GM18867 (cell line): Measurements from ENCODE around the gene SECTM1.
"Not testable (repeated sequence)": the region's sequence is repeated elsewhere in the genome, so short reads cannot be mapped to it uniquely, and the experiment has no call there.

Experiments used
- ATAC-seq: cut with Tn5 transposase; IDR thresholded peaks from one replicate; pipeline ENCODE4 v1.9.1; 2021; ENCODE audit warnings: mild to moderate bottlenecking, moderate library complexity; ENCODE audit not compliant: unreplicated experiment

SECTM1 gene

DNA sequence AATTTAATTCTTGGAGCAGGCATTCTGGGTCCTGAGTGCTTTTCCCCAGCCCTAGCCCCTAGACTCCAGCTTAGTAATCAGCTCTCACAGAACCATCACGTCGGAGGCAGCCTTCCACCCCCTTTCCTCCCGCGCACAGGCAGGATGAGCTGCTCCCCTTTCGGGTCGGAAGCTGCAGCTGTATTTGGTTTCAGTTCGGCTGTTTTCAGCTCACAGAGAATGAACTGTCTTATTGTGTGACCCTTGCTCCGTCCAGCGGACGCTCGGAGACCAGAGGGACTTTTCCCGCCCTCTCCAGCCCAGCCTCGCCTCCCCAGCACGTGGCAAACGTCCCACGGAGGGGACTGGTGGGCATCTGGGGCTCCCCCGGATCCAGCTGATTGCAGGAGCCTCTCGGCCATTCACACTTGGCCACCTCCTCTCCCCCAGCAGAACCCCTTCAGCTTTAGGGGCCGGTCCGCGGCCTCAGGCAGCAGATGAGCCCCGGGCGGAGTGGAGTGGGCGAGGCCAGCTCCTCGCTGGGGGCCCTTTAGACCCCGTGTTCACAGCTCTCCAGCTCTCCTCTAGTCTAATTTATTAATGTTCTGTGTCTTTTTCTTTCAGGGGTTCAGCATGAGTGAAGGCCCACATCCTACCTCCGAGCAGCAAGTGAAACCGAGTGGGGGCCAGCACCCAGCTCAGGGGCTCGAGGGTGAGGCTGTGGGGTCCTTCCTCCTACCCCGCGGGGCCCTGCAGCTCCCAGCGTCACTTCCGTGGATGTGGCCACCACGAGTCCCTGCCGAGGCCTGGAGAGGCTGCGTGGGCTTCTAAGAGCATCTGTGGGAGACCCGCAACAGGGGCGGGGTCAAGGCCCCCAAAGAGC is 37.1 kb upstream of the SECTM1 start:
- peak; percentile 65 for ATAC-seq

DNA sequence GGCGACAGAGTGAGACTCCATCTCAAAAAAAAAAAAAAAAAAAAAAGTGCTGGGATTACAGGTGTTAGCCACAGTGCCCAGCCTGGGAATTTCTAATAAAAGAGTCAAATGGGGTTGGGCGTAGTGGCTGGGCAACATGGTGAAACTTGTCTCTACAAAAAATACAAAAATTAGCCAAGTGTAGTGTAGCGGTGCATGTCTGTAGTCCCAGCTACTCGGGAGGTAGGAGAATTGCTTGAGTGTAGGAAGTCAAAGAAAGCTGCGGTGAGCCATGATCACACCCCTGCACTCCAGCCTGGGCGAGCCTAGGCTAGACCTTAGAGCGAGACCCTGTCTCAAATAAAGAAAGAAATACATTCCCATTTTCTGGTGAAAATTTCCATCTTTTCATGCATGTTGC is 35.6 kb upstream of the SECTM1 start:
- ATAC-seq = no peak

DNA sequence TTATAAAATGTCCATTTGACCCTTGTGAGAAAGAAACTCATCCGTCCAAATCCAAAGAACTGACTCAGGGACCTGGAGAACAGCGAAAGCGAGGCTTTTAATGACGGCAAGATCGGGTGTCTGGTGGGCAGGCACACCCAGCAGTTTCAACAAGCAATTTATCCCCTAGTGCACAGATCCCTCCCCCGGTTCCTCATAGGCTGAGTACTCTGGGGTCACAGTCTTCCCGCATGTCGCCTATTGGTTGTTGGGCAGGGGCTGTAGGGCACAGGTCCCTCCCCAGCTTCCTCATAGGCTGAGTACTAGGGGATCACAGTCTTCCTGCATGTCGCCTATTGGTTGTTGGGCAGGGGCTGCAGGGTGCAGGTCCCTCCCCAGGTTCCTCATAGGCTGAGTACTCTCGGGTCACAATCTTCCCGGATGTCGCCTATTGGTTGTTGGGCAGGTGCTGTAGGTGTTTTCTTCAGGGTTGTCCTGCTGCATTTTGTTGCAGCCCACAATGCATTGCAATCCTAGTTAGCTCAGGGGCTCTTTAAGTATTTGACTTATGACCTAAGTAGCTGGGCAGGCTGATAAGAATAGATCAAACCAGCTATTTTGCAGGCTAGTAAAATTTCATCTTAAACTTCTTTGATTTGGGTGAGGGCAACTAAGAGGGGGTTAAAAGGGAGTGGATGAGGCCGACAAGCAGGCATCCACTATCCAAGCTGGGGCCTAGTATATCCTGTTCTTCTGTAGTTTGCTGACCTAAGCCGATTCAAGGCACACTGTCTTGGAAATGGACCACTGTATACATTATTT is 34.4 kb upstream of the SECTM1 start:
- no peak for ATAC-seq

DNA sequence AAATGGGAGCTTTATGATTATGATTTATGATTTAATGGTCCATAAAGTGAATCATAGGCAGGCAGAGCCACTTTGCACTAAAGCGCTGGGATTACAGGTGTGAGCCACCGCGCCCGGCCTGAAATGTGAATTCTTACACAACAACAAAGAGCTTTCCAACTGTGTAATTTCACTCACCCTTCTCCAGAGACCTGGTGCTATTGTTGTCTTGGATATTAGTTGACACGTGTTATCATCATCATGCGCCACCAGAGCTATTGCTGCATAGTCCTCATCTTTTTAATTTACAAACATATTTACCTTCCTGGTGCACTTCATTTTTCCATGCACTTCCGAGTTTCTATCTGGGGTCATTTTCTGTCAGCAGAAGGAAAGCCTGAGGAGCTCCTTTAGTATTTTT is 33.2 kb upstream of the SECTM1 start:
- ATAC-seq = no peak

DNA sequence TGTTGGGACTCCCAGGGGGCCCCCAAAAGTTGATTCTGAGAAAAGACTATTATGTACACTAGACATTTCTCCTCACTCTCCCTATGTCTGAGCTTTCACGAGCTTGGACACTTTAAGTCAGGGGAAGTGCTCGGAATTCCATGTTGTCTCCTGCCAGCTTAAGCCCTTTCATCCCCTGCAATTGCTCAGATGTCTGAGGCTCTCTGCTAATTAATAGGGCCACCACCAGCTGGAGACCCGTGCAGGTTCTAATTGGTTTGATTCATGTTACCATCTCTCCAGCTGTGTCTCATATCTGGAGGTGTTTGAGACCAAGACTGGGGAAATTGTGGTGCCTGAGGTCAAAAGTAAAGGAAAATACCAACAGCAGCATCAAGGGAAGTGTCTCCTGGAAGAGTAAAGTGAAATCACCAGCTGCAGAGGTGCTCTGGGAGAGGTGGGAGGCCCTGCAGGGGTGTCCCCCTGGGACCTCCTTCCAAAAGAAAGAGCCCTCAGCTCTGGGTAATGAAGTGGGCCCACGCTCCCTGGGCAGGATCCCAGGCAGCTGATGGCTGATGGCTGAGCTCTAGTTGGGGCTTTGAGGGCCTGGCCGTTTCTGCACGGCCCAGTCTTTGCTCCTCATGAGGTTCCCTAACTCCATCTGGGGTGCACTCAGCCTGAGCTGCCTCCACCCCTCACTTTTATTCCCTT is 32.2 kb upstream of the SECTM1 start:
- no peak for ATAC-seq

DNA sequence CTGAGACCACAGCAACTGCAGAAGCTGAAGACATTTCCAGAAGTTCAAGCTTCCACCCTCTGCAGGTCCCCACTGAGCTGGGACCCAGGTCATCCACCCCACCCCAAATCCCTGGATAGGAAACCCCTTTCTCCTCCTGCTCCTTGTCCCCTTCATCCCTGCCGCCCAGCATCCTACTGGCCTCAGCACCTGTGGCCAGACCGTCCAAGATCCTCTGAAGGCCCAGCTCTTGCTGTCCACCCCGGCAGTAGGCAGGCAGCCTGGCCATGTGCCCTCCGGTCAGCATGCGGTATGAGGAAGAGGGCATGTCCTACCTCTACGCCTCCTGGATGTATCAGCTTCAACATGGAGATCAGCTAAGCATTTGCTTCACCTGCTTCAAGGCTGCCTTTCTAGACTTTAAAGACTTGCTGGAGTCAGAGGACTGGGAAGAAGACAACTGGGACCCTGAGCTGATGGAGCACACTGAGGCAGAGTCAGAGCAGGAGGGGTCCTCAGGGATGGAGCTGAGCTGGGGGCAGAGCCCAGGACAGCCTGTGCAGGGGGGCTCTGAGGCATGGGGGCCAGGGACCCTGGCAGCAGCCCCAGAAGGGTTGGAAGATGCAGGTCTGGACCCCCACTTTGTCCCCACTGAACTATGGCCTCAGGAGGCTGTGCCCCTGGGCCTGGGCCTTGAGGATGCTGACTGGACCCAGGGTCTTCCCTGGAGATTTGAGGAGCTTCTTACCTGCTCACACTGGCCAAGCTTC is 28.5 kb upstream of the SECTM1 start:
- ATAC-seq = no peak

DNA sequence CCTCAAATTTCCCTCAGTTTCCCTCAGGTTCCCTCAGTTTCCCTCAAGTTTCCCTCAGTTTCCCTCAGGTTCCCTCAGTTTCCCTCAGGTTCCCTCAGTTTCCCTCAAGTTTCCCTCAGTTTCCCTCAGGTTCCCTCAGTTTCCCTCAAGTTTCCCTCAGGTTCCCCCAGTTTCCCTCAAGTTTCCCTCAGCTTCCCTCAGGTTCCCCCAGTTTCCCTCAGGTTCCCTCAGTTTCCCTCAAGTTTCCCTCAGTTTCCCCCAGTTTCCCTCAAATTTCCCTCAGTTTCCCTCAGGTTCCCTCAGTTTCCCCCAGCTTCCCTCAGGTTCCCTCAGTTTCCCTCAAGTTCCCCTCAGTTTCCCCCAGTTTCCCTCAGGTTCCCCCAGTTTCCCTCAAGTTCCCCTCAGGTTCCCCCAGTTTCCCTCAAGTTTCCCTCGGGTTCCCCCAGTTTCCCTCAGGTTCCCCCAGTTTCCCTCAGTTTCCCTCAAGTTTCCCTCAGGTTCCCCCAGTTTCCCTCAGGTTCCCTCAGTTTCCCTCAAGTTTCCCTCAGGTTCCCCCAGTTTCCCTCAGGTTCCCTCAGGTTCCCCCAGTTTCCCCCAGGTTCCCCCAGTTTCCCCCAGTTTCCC is 26.0 kb upstream of the SECTM1 start:
- not testable (repeated sequence) for ATAC-seq

DNA sequence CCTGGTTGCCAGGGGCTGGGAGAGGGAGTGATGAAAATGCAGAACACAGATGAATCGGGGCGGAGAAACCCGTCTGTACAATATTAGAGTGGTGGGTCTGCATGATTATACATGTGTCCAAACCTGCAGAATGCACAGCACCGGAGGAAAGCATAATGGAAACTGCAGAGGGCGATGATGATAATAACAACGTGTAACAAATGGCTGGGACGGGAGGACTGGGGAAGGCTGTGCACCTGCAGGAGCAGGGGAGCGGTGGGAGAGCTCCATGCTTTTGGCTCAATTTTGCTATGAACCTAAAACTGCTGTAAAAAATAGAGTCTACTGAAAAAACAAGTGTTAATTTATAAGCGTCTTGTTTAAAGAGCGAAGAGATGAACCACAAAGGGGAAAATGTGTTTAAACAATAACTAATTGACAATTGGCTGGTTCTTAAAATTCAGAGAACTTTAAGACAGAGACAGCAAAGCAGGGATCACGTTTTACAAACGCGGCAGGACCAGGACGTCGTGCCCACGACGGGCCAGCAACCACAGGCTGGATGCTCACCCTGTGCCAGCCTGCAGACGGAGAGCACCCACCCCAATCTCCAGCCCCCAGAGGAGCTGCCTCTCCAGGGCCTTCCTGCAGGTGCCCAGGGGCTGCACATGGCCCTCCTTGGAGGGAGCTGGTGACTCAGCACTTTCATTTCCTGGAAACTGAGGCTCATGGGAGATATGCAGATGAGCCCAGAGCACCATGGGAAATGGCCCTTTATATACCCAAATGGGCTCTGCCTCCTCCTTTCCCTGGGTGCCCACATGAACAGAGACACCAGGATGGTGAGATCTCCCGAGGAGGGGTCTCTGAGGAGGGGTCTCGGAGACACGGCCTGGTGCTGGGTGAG is 25.1 kb upstream of the SECTM1 start, which contains the start of gene TEX19:
TEX19 (plus strand) TSS at position 783 of the 886 bp plus-strand sequence. CDS start 2,904 bp downstream, outside the sequence.
- ATAC-seq = no peak

DNA sequence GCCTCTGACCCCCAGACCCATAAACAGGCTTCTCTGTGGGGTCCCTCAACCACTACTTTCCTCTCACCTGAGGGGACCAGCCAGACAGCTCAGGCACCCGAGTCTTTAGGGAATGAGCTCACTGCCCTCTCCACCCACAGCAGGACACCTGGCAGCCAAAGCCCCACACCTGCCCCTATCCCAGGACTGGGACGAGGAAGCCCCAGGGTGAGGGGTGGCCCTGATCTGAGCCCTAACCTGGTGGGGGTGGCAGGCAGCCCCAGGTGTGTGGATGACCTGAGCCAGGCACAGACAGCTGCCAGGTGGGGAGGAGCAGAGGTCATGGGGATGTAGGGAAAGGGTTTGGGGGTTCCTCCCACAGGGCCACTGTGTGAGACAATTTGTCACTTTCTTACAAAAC is 23.8 kb upstream of the SECTM1 start:
- ATAC-seq = no peak

DNA sequence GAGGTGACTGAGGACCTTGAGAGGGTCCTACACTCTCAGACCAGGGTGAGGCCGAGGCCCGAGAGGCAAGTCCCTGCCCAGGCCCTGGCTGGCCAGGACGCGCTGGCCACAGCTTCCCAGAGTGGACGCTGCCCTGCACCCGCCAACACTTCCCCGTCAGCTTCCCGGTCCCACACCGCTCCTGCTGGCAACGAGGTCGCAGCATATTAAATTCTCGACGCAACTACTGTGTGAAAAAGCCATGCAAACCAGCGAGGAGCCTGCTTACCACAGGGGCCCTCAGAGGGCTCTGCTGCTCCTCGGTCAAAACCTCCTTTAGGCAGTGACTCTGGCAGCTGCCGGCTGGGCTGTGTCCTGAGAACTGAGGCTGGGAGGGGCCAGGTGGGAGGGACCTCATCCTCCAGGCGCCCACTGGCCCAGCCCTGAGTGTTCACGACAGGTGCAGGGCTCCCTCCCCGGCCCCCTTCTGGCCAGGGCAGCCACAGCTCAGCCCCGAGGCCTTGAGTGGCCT is 23.3 kb upstream of the SECTM1 start:
- no peak for ATAC-seq

DNA sequence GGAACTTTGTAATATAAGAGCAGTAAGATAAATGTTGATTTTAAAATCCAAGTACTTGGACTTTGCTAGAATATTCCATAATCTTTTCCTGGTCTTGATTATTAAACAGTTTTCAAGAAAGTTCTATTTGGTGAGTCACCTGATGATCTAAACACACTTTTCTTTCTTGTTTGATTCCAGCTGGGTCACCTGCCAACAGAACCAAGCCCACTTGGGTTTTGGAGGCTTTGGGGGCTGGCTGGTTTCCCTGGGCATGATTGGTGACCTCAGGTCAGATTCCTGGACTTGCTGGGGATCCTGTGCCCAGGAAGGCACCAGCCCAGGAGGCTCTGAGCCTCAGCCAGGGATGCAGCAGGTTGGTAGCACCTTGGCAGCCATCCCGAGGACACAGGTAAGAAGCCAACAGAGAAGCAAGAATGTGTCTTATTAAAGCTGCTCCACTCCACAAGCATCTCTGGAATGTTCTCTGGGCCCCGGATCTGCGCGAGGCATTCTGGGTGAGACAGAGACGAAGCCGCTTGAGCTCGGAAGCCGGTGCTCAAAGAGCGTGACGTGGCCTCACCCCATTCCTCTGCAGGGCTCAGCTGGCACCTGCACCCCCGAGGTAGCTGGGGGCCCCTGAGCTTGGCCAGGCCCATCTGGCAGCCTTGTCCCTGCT is 22.3 kb upstream of the SECTM1 start:
- no peak for ATAC-seq

DNA sequence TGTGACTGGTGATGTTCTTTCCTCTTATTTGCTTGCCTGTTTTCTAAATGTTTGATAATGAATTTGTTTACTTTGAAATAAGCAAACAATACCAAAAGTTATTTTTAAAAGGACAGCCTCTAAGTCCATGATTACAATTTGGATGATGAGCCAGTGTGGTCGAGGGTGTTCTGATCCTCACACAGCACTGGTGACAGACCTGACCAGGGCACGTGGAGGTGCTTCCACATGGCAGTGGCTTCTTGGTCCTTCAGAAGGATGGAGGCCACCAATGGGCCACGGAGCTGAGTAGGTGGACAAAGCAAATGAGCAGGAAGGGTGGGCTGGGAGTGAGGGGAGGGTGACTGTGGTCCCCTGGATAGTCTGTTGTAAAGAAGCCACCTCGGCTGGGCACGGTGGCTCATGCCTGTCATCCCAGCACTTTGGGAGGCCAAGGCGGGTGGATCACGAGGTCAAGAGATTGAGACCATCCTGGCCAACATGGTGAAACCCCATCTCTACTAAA is 21.3 kb upstream of the SECTM1 start:
- no peak for ATAC-seq

DNA sequence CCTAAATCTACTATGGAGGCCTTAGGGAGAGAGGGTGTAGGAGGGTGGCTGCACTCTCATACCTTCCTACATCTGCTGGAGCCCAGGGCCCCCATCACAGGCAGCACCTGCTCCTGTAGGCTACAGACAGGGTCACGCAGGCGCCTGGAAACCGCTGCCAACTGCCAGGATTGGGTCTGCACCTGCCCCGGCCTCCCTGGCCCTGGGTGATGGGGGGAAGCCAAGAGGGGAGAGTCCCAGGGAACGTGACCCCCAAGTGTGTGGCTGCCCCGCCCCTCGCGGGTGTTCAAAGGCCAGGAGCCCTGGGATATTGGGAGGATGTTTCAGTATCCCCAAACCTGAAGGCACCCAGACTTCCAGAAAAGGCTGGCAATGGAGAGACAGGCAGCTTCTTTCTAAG is 19.9 kb upstream of the SECTM1 start:
- ATAC-seq = no peak

DNA sequence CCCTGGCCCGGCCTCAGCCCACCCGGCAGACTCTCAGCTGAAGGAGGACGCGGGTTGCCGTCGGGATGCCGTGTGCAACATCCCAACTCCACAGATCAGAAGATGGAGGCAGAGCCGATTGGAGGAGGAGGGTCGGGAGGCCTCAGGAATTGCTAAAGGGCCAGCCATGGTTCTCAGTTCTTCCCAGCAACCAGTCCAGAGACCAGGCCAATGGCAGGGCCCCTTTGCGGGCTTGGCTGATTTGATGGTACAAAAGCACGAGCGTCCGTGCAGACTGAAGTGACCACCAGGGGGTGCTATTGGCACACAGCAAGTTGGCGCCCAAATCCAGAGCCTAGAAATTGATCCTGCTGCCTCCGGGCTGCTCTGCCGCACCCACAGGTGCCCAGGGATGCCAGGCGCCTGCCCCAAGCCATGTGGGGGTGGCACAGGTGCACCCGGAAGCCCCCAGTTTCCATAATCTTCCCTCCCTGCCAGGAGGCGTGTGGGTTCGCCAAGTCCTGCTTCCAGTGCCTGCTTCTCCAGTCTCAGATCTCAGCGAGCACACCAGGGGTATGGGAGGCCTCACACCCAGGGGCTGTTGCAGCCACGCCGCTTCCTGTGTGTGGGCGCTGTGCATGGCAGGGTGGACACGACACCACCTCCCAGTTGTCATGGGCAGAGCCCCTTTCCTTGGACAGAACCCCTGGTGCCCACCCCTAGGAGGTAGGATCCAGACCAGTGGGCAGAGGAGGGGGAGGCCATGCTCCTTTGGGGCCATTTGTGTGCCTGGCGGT is 18.3 kb upstream of the SECTM1 start:
- ATAC-seq = no peak

DNA sequence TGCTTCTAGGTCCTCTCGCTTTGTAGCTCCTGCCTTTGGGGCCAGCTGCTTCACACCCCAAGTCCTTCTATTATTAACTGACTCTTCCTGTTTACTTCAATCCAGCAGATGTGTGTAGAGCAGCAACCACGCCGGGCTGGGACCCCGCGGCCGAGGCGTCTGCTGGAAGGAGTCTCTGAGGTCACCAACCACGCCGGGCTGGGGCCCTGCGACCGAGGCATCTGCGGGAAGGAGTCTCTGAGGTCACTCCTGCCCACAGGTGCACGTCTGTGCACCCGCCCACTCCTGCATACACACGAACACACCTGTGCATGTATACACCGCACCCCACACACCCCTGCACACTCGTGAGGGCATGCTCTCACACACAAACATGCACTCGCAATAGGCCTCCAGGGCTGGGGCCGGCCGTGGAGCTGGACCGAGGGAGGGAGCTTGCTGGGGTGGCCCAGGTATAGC is 17.7 kb upstream of the SECTM1 start:
- ATAC-seq = no peak

DNA sequence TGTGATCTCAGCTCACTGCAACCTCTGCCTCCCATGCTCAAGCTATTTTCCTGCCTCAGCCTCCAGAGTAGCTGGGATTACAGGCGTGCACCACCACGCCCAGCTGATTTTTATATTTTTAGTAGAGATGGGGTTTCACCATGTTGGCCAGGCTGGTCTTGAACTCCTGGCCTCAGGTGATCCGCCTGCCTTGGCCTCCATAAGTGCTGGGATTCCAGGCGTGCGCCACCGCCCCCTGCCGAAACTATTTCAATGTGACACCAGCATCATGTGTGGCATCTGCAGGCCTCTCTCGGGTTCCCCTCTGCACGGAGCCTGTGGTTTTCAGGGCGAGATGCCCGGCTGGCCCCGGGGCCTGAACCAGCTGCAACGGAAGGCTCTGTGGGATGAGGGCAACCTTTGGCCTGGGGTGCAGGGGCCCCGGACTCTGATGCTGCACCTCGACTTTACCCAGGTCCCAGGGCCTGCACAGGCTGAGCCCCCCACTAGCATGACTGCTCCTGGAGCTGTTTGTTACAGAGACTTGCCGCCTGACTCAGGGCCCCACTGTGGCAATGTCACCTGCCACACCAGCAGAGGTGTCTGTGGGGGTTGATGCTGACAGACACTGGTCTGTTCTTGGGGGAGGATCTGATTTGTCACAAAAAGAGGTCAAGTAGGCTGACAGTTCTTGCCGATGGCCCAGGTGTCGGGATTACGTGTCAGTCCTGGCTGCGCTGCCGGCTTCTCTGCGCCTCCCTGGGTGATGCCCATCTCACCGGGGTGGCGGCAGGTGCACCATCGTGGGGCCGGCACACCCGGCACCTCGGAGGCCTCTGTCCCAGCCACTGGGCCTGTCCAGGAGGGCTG is 16.8 kb upstream of the SECTM1 start:
- no peak for ATAC-seq

DNA sequence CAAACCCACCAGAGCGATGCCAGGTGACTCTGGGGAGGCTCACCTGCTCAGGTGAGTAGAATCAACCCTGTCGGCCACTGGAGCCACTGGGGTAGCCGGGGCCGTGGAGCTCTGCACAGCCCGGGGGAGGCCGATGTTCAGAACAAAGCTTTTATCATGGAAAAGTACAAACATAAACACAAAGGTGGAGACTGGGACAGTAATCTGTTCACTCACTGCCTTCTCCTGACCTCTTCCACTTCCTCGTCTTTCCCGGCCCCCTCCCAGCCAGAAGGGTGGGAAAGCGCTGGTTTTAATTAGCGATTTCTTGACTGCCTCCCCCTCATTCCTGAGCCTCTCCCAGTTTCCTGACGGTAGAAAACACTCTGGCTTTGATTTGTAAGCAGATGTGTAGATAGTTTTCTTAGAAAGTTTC is 15.7 kb upstream of the SECTM1 start:
- ATAC-seq = no peak
